ENCODE measurements around the gene LAPTM4A. TPM values are rescaled to one million over a fixed set of nuclear protein-coding genes. Genes with fewer than 3 reads are reported as not detected.

Gene LAPTM4A
- total RNA-seq, 2 experiments from 2014 or later, result 23.4 to 24.4 TPM

GRCh38 chr2:20060106-20060505 lies 8.7 kb upstream of the LAPTM4A start:
- Mint-ChIP-seq H3K4me3 (no peak overlapping the region), H3K27ac (no peak overlapping the region), H3K27me3 (ENCODE audit: low read depth) (peaks cover 14% of the 10 kb centered on the region), H3K36me3 (ENCODE audit: low read depth) (no peaks in the 10 kb centered on the region), H3K4me1 (ENCODE audit: low read depth) (peaks cover 4% of the 10 kb centered on the region), H3K9me3 (no peaks in the 10 kb centered on the region)
- no peak for DNase-seq
- CTCF ChIA-PET, result interaction anchor here (1.8 kb wide), 1 partner anchor 44 kb away, joined by 4 read pairs; no protein-coding TSS in a partner anchor
- intact Hi-C loops (cut with micrococcal nuclease), result no loop called here

GRCh38 chr2:20057268-20057667 lies 5.8 kb upstream of the LAPTM4A start:
- peaks cover 14% of the 10 kb centered on the region for H3K27me3 Mint-ChIP-seq (ENCODE audit: low read depth)
- H3K9me3 Mint-ChIP-seq, result no peaks in the 10 kb centered on the region
- H3K27ac Mint-ChIP-seq, result no peak overlapping the region
- no peak overlapping the region for H3K4me3 Mint-ChIP-seq
- intact Hi-C loops (cut with micrococcal nuclease), result no loop called here
- H3K4me1 Mint-ChIP-seq (ENCODE audit: low read depth), result no peaks in the 10 kb centered on the region
- DNase-seq, result no peak
- no peaks in the 10 kb centered on the region for H3K36me3 Mint-ChIP-seq (ENCODE audit: low read depth)
- CTCF ChIA-PET, result no interaction called here

GRCh38 chr2:20054931-20055330 lies 3.5 kb upstream of the LAPTM4A start:
- intact Hi-C loops (cut with micrococcal nuclease), result loop anchor here (5.0 kb wide), 1 partner anchor 767 kb away; the partner anchor contains the start of gene LDAH
- CTCF ChIA-PET, result interaction anchor here (1.9 kb wide), 1 partner anchor 40 kb away, joined by 8 read pairs; no protein-coding TSS in a partner anchor
- H3K27ac Mint-ChIP-seq, result no peak overlapping the region

GRCh38 chr2:20054119-20054518 lies 2.7 kb upstream of the LAPTM4A start:
- Mint-ChIP-seq H3K27ac (no peak overlapping the region), H3K9me3 (no peaks in the 10 kb centered on the region), H3K4me1 (ENCODE audit: low read depth) (peaks cover 12% of the 10 kb centered on the region), H3K27me3 (ENCODE audit: low read depth) (peaks cover 14% of the 10 kb centered on the region), H3K4me3 (no peak overlapping the region), H3K36me3 (ENCODE audit: low read depth) (no peaks in the 10 kb centered on the region)
- DNase-seq, result no peak
- CTCF ChIA-PET, result interaction anchor here (0.6 to 1.9 kb wide), 2 partner anchors 39 to 291 kb away, joined by 4 to 8 read pairs; no protein-coding TSS in a partner anchor
- intact Hi-C loops (cut with micrococcal nuclease), result loop anchor here (5.0 kb wide), 1 partner anchor 768 kb away; the partner anchor contains the start of gene LDAH

More at GRCh38 chr2:20054931-20055330, 3.5 kb upstream of the LAPTM4A start:
- Mint-ChIP-seq H3K27me3 (ENCODE audit: low read depth) (peaks cover 14% of the 10 kb centered on the region), H3K9me3 (no peaks in the 10 kb centered on the region), H3K36me3 (ENCODE audit: low read depth) (no peaks in the 10 kb centered on the region), H3K4me3 (no peak overlapping the region), H3K4me1 (ENCODE audit: low read depth) (peaks cover 4% of the 10 kb centered on the region)
- DNase-seq, result no peak

GRCh38 chr2:20052861-20053281 lies 1.4 kb upstream of the LAPTM4A start:
- Mint-ChIP-seq H3K27me3 (ENCODE audit: low read depth) (peaks cover 12% of the 10 kb centered on the region), H3K4me1 (ENCODE audit: low read depth) (peaks cover 22% of the 10 kb centered on the region), H3K4me3 (no peak overlapping the region), H3K36me3 (ENCODE audit: low read depth) (no peaks in the 10 kb centered on the region), H3K9me3 (no peaks in the 10 kb centered on the region), H3K27ac (no peak overlapping the region)
- DNase-seq, result peak; percentile 49
- CTCF ChIA-PET, result interaction anchor here (1.1 to 1.2 kb wide), 2 partner anchors 38 to 273 kb away, joined by 4 to 5 read pairs; no protein-coding TSS in a partner anchor
- intact Hi-C loops (cut with micrococcal nuclease), result loop anchor here (1.0 to 5.0 kb wide), 4 partner anchors 297 to 1493 kb away; partner anchors contain the start of genes LDAH, PUM2 and RDH14

GRCh38 chr2:20052229-20052851 lies 912 bp upstream of the LAPTM4A start:
- Mint-ChIP-seq H3K4me1 (ENCODE audit: low read depth) (peaks cover 22% of the 10 kb centered on the region), H3K36me3 (ENCODE audit: low read depth) (peaks cover 2% of the 10 kb centered on the region), H3K4me3 (no peak overlapping the region), H3K27ac (no peak overlapping the region), H3K9me3 (no peaks in the 10 kb centered on the region), H3K27me3 (ENCODE audit: low read depth) (peaks cover 12% of the 10 kb centered on the region)
- no peak for DNase-seq
- intact Hi-C loops (cut with micrococcal nuclease), result loop anchor here (1.0 to 5.0 kb wide), 4 partner anchors 298 to 1492 kb away; partner anchors contain the start of genes LDAH, PUM2 and RDH14
- CTCF ChIA-PET, result interaction anchor here (1.1 to 1.2 kb wide), 2 partner anchors 37 to 274 kb away, joined by 4 to 5 read pairs; no protein-coding TSS in a partner anchor

- no peak overlapping the region for H3K4me3 Mint-ChIP-seq
- H3K4me1 Mint-ChIP-seq (ENCODE audit: low read depth), result peaks cover 26% of the 10 kb centered on the region
- peaks cover 4% of the 10 kb centered on the region for H3K27me3 Mint-ChIP-seq (ENCODE audit: low read depth)
- no peaks in the 10 kb centered on the region for H3K9me3 Mint-ChIP-seq
- CTCF ChIA-PET, result interaction anchor here (0.6 kb wide), 1 partner anchor 44 kb away, joined by 3 read pairs; no protein-coding TSS in a partner anchor
- DNase-seq, result peak; percentile 50
- intact Hi-C loops (cut with micrococcal nuclease), result loop anchor here (1.0 to 5.0 kb wide), 8 partner anchors 36 to 771 kb away; partner anchors contain the start of genes HS1BP3, LDAH, RHOB and TTC32
- no peak overlapping the region for H3K27ac Mint-ChIP-seq
- peaks cover 2% of the 10 kb centered on the region for H3K36me3 Mint-ChIP-seq (ENCODE audit: low read depth)
These were observed 539 bp downstream of the LAPTM4A start for GRCh38 chr2:20050646-20051531.

- Mint-ChIP-seq H3K4me3 (no peak overlapping the region), H3K27ac (no peak overlapping the region), H3K9me3 (no peaks in the 10 kb centered on the region), H3K36me3 (ENCODE audit: low read depth) (peaks cover 2% of the 10 kb centered on the region), H3K4me1 (ENCODE audit: low read depth) (peaks cover 29% of the 10 kb centered on the region), H3K27me3 (ENCODE audit: low read depth) (no peaks in the 10 kb centered on the region)
- peak; percentile 52 for DNase-seq
- CTCF ChIA-PET, result interaction anchor here (0.5 kb wide), 1 partner anchor 275 kb away, joined by 3 read pairs; no protein-coding TSS in a partner anchor
- intact Hi-C loops (cut with micrococcal nuclease), result loop anchor here (1.0 to 5.0 kb wide), 3 partner anchors 35 to 772 kb away; partner anchors contain the start of genes LDAH and RHOB
These were observed 1.3 kb downstream of the LAPTM4A start for GRCh38 chr2:20050104-20050645.

- no peaks in the 10 kb centered on the region for H3K27me3 Mint-ChIP-seq (ENCODE audit: low read depth)
- CTCF ChIA-PET, result interaction anchor here (0.5 to 1.5 kb wide), 2 partner anchors 35 to 276 kb away, joined by 3 to 4 read pairs; no protein-coding TSS in a partner anchor
- H3K4me1 Mint-ChIP-seq (ENCODE audit: low read depth), result peaks cover 29% of the 10 kb centered on the region
- DNase-seq, result no peak
- H3K27ac Mint-ChIP-seq, result no peak overlapping the region
- peaks cover 2% of the 10 kb centered on the region for H3K36me3 Mint-ChIP-seq (ENCODE audit: low read depth)
- intact Hi-C loops (cut with micrococcal nuclease), result loop anchor here (1.0 to 5.0 kb wide), 3 partner anchors 34 to 773 kb away; partner anchors contain the start of genes LDAH and RHOB
- no peak overlapping the region for H3K4me3 Mint-ChIP-seq
- no peaks in the 10 kb centered on the region for H3K9me3 Mint-ChIP-seq
These were observed 1.8 kb downstream of the LAPTM4A start for GRCh38 chr2:20049637-20050036.

GRCh38 chr2:20048488-20049448 lies 2.7 kb downstream of the LAPTM4A start:
- CTCF ChIA-PET, result interaction anchor here (1.3 to 1.5 kb wide), 2 partner anchors 30 to 34 kb away, joined by 3 to 4 read pairs; no protein-coding TSS in a partner anchor
- Mint-ChIP-seq H3K27me3 (ENCODE audit: low read depth) (no peaks in the 10 kb centered on the region), H3K27ac (no peak overlapping the region), H3K4me3 (no peak overlapping the region), H3K4me1 (ENCODE audit: low read depth) (peaks cover 29% of the 10 kb centered on the region), H3K9me3 (no peaks in the 10 kb centered on the region), H3K36me3 (ENCODE audit: low read depth) (peaks cover 2% of the 10 kb centered on the region)
- intact Hi-C loops (cut with micrococcal nuclease), result no loop called here
- no peak for DNase-seq

All from activated naive CD4-positive, alpha-beta T cell treated with anti-CD3 and anti-CD28 coated beads for 36 hours (primary cell).